Measurements from ENCODE around the gene DDX10.

DDX10 gene

DNA sequence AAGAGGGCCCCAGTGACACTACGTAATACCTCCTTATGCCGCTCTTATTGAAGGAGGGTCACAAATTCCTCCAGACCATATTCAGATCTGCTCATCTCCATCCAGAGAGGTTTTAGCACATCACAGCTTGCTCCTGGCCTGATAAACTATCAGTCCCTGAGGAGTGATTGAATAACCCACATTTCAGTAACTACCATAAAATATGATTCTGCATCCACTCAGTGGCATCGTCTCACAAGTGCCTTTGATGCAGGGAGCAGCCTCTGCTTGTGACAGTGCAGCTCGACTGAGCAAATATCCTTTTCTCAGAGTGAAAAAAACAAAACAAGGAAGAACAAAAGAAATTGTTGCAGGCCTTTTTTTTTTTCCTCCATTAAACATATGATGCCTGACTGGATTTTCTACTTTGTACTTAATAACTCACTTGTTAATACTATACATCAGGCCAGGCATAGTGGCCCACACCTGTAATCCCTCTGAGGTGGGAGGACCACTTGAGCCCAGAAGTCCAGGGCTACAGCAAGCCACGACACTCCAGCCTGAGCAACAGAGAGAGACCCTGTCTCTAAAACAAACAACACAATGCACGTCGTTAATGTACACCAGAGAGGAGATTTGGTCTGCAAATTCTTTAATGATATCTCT is 64.5 kb downstream of the DDX10 start:
- Histone ChIP-seq H3K27me3 (ENCODE audit: control insufficient read depth, low read length) (no peaks in the 10 kb centered on the region), H4K20me1 (ENCODE audit: control insufficient read depth, insufficient read depth, low read depth, low read length) (no peaks in the 10 kb centered on the region), H3K79me2 (ENCODE audit: control insufficient read depth, low read length) (peaks cover 70% of the 10 kb centered on the region), H3K4me2 (ENCODE audit: low read length) (no peak overlapping the region), H3K4me3 (ENCODE audit: low read length) (no peak overlapping the region), H3K4me1 (ENCODE audit: control insufficient read depth, low read length) (0 out of 2 replicates have a peak, but pooled peaks cover 10% of the 10 kb centered on the region), H3K36me3 (ENCODE audit: control insufficient read depth, low read length) (peaks cover 28% of the 10 kb centered on the region), H3K27ac (ENCODE audit: low read depth, low read length) (no peak overlapping the region), H3F3A (ENCODE audit: control insufficient read depth, insufficient read depth) (peaks cover 4% of the 10 kb centered on the region; the same call in 1 of the 2 replicates), H3K9me3 (ENCODE audit: control insufficient read depth, insufficient read depth, low read length) (no peaks in the 10 kb centered on the region), H3K9me2 (replicated peaks; ENCODE audit: control insufficient read depth, low read length) (no peaks in the 10 kb centered on the region)
- no peak for TF ChIP-seq EZH2phosphoT487 (IDR thresholded peaks at IDR 0.05; ENCODE audit: borderline replicate concordance, low read length)
- TF ChIP-seq CTCF (IDR thresholded peaks at IDR 0.05; ENCODE audit: low read depth, low read length, poor library complexity, severe bottlenecking) = no peak

GRCh38 chr11:108732395-108732794 is 67.5 kb downstream of the DDX10 start:
- Histone ChIP-seq H3K79me2 (ENCODE audit: control insufficient read depth, low read length) (peaks cover 76% of the 10 kb centered on the region), H3K4me1 (ENCODE audit: control insufficient read depth, low read length) (0 out of 2 replicates have a peak, but pooled peaks cover 10% of the 10 kb centered on the region), H3K27ac (ENCODE audit: low read depth, low read length) (no peak overlapping the region), H3K27me3 (ENCODE audit: control insufficient read depth, low read length) (no peaks in the 10 kb centered on the region), H3F3A (ENCODE audit: control insufficient read depth, insufficient read depth) (peaks cover 4% of the 10 kb centered on the region; the same call in 1 of the 2 replicates), H3K4me3 (ENCODE audit: low read length) (no peak overlapping the region), H3K36me3 (ENCODE audit: control insufficient read depth, low read length) (peaks cover 38% of the 10 kb centered on the region), H3K4me2 (ENCODE audit: low read length) (no peak overlapping the region), H3K9me2 (replicated peaks; ENCODE audit: control insufficient read depth, low read length) (no peaks in the 10 kb centered on the region), H3K9me3 (ENCODE audit: control insufficient read depth, insufficient read depth, low read length) (no peaks in the 10 kb centered on the region), H4K20me1 (ENCODE audit: control insufficient read depth, insufficient read depth, low read depth, low read length) (no peaks in the 10 kb centered on the region)
- no peak for TF ChIP-seq CTCF (IDR thresholded peaks at IDR 0.05; ENCODE audit: low read depth, low read length, poor library complexity, severe bottlenecking)
- TF ChIP-seq EZH2phosphoT487 (IDR thresholded peaks at IDR 0.05; ENCODE audit: borderline replicate concordance, low read length) = no peak

GRCh38 chr11:108733479-108734116 is 68.7 kb downstream of the DDX10 start:
- Histone ChIP-seq H3K27ac (ENCODE audit: low read depth, low read length) (no peak overlapping the region), H3K4me2 (ENCODE audit: low read length) (no peak overlapping the region), H3K4me3 (ENCODE audit: low read length) (no peak overlapping the region), H3K79me2 (ENCODE audit: control insufficient read depth, low read length) (peaks cover 78% of the 10 kb centered on the region), H3K9me2 (replicated peaks; ENCODE audit: control insufficient read depth, low read length) (no peaks in the 10 kb centered on the region), H3F3A (ENCODE audit: control insufficient read depth, insufficient read depth) (peaks cover 4% of the 10 kb centered on the region; the same call in 1 of the 2 replicates), H3K9me3 (ENCODE audit: control insufficient read depth, insufficient read depth, low read length) (peaks cover under 1% of the 10 kb centered on the region; the same call in 1 of the 2 replicates), H3K4me1 (ENCODE audit: control insufficient read depth, low read length) (0 out of 2 replicates have a peak, but pooled peaks cover 10% of the 10 kb centered on the region), H3K36me3 (ENCODE audit: control insufficient read depth, low read length) (peaks cover 40% of the 10 kb centered on the region), H4K20me1 (ENCODE audit: control insufficient read depth, insufficient read depth, low read depth, low read length) (no peaks in the 10 kb centered on the region), H3K27me3 (ENCODE audit: control insufficient read depth, low read length) (no peaks in the 10 kb centered on the region)
- TF ChIP-seq CTCF (IDR thresholded peaks at IDR 0.05; ENCODE audit: low read depth, low read length, poor library complexity, severe bottlenecking) (no peak), EZH2phosphoT487 (IDR thresholded peaks at IDR 0.05; ENCODE audit: borderline replicate concordance, low read length) (no peak)

All from DOHH2 (cell line).